ENCODE results near the gene STMN1. TPM values are rescaled to one million over a fixed set of nuclear protein-coding genes. Genes with fewer than 3 reads are reported as not detected.
"Not testable (repeated sequence)": the region's sequence is repeated elsewhere in the genome, so short reads cannot be mapped to it uniquely, and the experiment has no call there.

Gene STMN1
- polyA plus RNA-seq (2012; ENCODE audit: insufficient read depth, insufficient read length), result 1,646 TPM

DNA sequence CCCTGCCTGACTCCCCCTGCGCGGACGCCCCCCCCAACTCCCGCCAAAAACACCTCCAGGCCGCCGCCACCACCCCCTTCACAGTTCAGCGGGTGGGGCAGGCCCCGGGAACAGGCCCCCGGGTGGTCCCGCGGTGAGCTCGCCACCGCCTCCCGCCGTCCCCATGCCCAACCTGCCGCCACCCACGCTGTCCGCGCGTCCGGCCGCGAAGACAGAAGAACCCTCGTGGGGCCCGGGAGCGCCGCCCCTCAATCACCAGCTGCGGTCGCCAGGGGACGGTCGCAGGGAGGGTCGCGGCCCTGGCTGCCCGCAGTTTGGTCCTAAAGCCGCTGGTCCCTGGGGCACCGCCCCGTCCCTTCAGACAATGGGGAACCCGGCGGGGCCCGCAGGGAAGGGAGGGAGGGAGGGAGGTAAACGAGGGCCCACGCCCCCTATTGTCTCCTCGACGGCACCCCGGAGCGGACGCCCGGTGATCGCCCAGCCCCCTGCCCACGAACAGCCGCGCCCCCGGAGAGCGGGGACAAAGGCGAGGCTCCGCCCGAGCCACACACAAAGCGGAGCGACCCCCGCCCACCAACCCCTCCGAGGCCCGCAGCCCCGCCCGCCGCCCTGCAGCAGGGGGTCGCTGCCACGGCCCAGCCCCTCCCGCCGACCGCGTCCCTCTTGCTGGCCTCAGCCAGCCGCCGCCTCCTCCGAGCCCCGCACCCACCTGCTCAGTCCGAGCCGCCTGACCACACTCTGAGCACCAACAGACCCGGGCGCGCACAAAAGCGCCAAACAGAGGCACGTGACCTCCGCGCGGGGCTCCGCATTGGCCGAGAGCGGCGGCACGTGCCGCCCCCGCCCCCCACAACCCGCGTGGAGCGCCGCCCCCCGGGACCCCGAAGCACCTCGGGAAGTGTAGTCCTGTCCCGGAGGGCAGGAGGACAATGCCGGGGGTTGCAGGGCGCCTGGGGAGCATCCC is at the start of gene STMN1:
Gene STMN1, minus strand, starts transcription at position 740 of the 964 bp plus-strand sequence. CDS start 1,743 bp downstream, outside the sequence.
- peak within 1 kb of the TSS; percentile 62 for H3K4me3 ChIP-seq (ENCODE audit: low read length)
- peak; percentile 88 for DNase-seq (ENCODE audit: low read depth, low spot score)

GRCh38 chr1:25955553-25955952 is 49.3 kb upstream of the STMN1 start:
- DNase-seq (ENCODE audit: low read depth, low spot score), result no peak
- H3K4me3 ChIP-seq (ENCODE audit: low read length), result no peak overlapping the region

DNA sequence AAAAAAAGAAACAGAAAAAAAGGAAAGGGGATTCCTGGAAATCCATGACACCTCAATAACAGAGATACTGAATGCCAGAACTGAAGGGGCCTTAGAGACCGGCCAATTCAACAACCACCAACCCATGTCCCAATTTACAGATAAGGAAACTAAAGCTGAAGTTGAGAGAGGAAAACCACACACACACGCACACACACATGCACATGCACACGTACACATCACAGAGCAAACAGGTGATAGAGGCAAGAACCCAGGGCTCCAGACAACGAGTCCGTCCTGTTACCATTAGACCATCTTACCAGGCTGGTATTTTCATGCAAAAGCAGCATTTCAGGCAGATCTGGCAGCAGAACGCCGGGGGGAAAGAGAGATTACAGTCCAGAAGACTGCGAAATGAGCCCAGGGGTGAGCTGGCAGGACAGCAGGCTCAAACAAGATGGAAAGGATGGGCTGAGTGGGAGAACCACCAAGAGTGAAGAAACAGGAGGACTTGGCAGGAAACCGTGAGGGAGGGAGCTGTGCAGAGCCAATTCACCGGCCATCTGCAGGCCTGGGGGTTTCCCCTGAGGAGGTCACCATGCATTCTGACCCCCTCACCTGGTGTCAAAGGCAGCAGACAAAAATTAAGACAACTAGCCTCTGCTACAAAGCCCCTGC is 48.2 kb upstream of the STMN1 start:
- H3K4me3 ChIP-seq (ENCODE audit: low read length), result no peak overlapping the region
- peak; percentile 39 for DNase-seq (ENCODE audit: low read depth, low spot score)

- no peak overlapping the region for H3K4me3 ChIP-seq (ENCODE audit: low read length)
- DNase-seq (ENCODE audit: low read depth, low spot score), result no peak
These were observed 46.7 kb upstream of the STMN1 start for GRCh38 chr1:25952841-25953401.

GRCh38 chr1:25948641-25949040 is 42.4 kb upstream of the STMN1 start:
- no peak overlapping the region for H3K4me3 ChIP-seq (ENCODE audit: low read length)
- no peak for DNase-seq (ENCODE audit: low read depth, low spot score)

DNA sequence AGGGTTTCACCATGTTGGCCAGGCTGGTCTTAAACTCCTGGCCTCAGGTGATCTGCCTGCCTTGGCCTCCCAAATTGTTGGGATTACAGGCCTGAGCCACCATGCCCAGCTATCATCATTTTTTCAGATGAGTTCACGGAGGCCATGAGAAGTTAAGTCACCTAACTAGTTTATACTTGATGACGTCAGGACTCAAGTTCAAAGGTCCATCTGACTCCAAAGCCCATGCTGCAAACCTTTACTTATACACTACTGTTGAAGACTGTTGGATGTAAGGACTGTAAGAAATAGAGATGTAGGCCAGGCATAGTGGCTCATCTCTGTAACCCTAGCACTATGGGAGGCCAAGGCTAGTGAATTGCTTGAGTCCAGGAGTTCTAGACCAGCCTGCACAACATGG is 40.8 kb upstream of the STMN1 start:
- no peak overlapping the region for H3K4me3 ChIP-seq (ENCODE audit: low read length)
- DNase-seq (ENCODE audit: low read depth, low spot score), result no peak

DNA sequence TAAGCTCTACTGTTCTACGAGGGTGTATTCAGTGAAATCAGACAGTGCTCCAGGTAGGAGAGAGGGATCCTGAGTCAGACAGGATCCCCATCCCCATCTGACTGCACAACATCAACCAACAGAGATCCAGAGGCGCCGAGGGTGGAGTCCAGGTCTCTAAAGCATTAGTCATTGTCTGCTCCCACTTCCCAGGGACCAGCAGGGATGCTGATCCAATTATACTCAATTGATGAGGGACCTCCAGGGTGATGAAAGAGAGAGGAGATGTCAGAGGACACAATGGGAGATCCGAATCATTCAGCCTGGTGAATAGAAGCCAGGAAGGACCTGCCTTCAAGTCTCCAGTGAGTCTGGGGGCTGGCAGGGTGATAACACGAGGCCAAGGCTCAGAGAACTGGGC is 39.5 kb upstream of the STMN1 start:
- no peak for DNase-seq (ENCODE audit: low read depth, low spot score)
- H3K4me3 ChIP-seq (ENCODE audit: low read length), result no peak overlapping the region

GRCh38 chr1:25944986-25945385 is 38.8 kb upstream of the STMN1 start:
- H3K4me3 ChIP-seq (ENCODE audit: low read length), result no peak overlapping the region
- no peak for DNase-seq (ENCODE audit: low read depth, low spot score)

GRCh38 chr1:25943511-25943910 is 37.3 kb upstream of the STMN1 start:
- DNase-seq (ENCODE audit: low read depth, low spot score); H3K4me3 ChIP-seq (ENCODE audit: low read length): not testable (repeated sequence)

GRCh38 chr1:25936947-25937346 is 30.7 kb upstream of the STMN1 start:
- H3K4me3 ChIP-seq (ENCODE audit: low read length), result no peak overlapping the region
- no peak for DNase-seq (ENCODE audit: low read depth, low spot score)

- no peak overlapping the region for H3K4me3 ChIP-seq (ENCODE audit: low read length)
- no peak for DNase-seq (ENCODE audit: low read depth, low spot score)
These were observed 27.5 kb upstream of the STMN1 start for GRCh38 chr1:25933479-25934365.

- H3K4me3 ChIP-seq (ENCODE audit: low read length); DNase-seq (ENCODE audit: low read depth, low spot score): not testable (repeated sequence)
These were observed 26.7 kb upstream of the STMN1 start for GRCh38 chr1:25932811-25933400.

GRCh38 chr1:25932321-25932720 is 26.1 kb upstream of the STMN1 start:
- no peak for DNase-seq (ENCODE audit: low read depth, low spot score)
- no peak overlapping the region for H3K4me3 ChIP-seq (ENCODE audit: low read length)

- H3K4me3 ChIP-seq (ENCODE audit: low read length), result no peak overlapping the region
- DNase-seq (ENCODE audit: low read depth, low spot score), result no peak
These were observed 22.8 kb upstream of the STMN1 start for GRCh38 chr1:25929016-25929415.

DNA sequence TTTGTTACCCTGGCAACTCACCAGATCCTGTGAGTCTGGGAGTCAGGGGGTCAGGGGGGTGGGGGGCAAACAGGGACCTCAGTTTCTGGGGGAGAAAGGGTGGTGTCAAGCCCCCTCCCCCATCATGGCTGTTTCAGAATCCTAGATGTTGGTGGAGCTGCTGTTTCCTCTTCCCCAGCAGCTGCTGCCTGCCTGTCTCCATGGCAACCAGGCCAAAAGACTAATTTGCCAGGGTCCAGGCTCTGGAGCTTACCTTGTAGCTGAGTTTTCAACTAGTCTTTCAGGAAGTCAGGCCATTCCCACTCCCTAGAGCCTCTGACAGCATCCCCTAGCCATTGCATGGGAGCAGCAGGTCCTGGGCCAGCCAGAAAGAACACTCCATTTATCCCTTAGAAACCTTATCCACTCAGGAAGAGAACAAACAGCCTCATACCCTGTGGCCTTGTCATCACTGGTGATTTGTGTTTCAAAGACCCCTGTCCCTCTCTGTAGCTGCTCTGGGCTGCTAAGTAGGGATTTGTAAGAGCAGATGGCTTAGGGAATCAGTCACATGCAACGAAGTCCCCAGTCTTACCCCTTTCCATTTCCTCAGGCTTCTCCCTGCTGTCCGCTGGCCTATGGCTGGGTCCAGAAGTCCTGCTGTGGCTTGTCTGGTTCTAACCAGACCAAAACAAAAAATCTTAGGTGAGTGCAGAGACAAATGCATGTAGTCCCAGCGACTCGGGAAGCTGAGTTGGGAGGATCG is 21.5 kb upstream of the STMN1 start:
- DNase-seq (ENCODE audit: low read depth, low spot score), result no peak
- no peak overlapping the region for H3K4me3 ChIP-seq (ENCODE audit: low read length)

GRCh38 chr1:25926731-25927496 is 20.7 kb upstream of the STMN1 start:
- H3K4me3 ChIP-seq (ENCODE audit: low read length), result no peak overlapping the region
- DNase-seq (ENCODE audit: low read depth, low spot score), result no peak

DNA sequence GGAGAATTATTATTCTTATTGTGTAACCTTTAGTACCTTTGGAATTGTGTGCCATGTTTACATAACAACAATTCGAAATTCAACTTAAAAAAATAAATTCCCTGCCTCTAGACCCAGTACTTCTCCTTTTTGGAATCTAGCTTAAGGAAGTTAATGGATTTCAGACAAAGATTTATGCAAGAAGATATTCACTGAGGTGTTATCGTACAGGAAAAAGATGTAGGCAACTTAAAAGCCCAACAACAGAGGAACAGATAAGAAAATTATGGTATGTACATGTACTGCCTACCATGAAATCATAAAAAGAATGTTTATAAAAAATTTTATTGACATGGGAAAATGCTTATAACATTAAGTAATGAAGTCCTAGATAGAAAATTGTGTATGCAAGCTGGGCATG is 18.2 kb upstream of the STMN1 start:
- H3K4me3 ChIP-seq (ENCODE audit: low read length), result no peak overlapping the region
- DNase-seq (ENCODE audit: low read depth, low spot score), result no peak
